Measurements from ENCODE around the gene NMNAT2. TPM values are rescaled to one million over a fixed set of nuclear protein-coding genes. Genes with fewer than 3 reads are reported as not detected.

The NMNAT2 gene
- total RNA-seq, 1 donor from 2014 or later = 0.50 TPM

GRCh38 chr1:183267646-183268431, 150.3 kb downstream of the NMNAT2 start:
- H3K27ac ChIP-seq (ENCODE audit: low read depth, low read length) = peak overlapping the region; percentile 64

GRCh38 chr1:183263886-183264602, 154.1 kb downstream of the NMNAT2 start:
- Mint-ChIP-seq H3K9me3 (ENCODE audit: unreplicated experiment) (no peaks in the 10 kb centered on the region), H3K27me3 (ENCODE audit: low read depth, unreplicated experiment) (peaks cover 6% of the 10 kb centered on the region), H3K4me3 (ENCODE audit: unreplicated experiment) (no peak overlapping the region), H3K27ac (ENCODE audit: unreplicated experiment) (no peak overlapping the region), H3K4me1 (ENCODE audit: low read depth, unreplicated experiment) (peaks cover 10% of the 10 kb centered on the region), H3K36me3 (ENCODE audit: low read depth, unreplicated experiment) (no peaks in the 10 kb centered on the region)
- H3K4me1 ChIP-seq (ENCODE audit: insufficient read depth, low read length) = peaks cover 15% of the 10 kb centered on the region
- H3K9ac ChIP-seq (ENCODE audit: low read length) = no peak overlapping the region
- TF ChIP-seq CTCF (IDR thresholded peaks at IDR 0.05; ENCODE audit: insufficient read depth, low read depth, low read length) (no peak), EZH2 (IDR thresholded peaks at IDR 0.05; ENCODE audit: insufficient read depth, low read length) (no peak)
- no peak overlapping the region for H3K4me2 ChIP-seq (ENCODE audit: low read length)
- H3K36me3 ChIP-seq (ENCODE audit: insufficient read depth, low read length) = no peaks in the 10 kb centered on the region
- FAIRE-seq = no peak
- H3K27me3 ChIP-seq (ENCODE audit: insufficient read depth, low read length) = no peaks in the 10 kb centered on the region
- DNase-seq (ENCODE audit: low read depth) = no peak
- no peak overlapping the region for H3K27ac ChIP-seq (ENCODE audit: low read depth, low read length)
- H3K9me3 ChIP-seq (ENCODE audit: insufficient read depth, low read depth, low read length) = no peaks in the 10 kb centered on the region
- no peaks in the 10 kb centered on the region for H3K79me2 ChIP-seq (ENCODE audit: insufficient read depth, low read length)
- H2AFZ ChIP-seq (ENCODE audit: low read depth, low read length) = no peak overlapping the region
- H4K20me1 ChIP-seq (ENCODE audit: insufficient read depth, low read length) = no peaks in the 10 kb centered on the region
- H3K4me3 ChIP-seq (ENCODE audit: insufficient read depth, low read depth, low read length) = no peak overlapping the region

More at GRCh38 chr1:183267646-183268431, 150.3 kb downstream of the NMNAT2 start:
- no peak overlapping the region for H3K4me3 Mint-ChIP-seq (ENCODE audit: unreplicated experiment)
- no peaks in the 10 kb centered on the region for H3K36me3 ChIP-seq (ENCODE audit: insufficient read depth, low read length)
- peaks cover 6% of the 10 kb centered on the region for H3K27me3 Mint-ChIP-seq (ENCODE audit: low read depth, unreplicated experiment)
- H3K9ac ChIP-seq (ENCODE audit: low read length) = peak overlapping the region; percentile 43
- H3K4me1 ChIP-seq (ENCODE audit: insufficient read depth, low read length) = peaks cover 40% of the 10 kb centered on the region
- no peak overlapping the region for H3K4me3 ChIP-seq (ENCODE audit: insufficient read depth, low read depth, low read length)
- no peaks in the 10 kb centered on the region for H3K9me3 ChIP-seq (ENCODE audit: insufficient read depth, low read depth, low read length)
- H3K79me2 ChIP-seq (ENCODE audit: insufficient read depth, low read length) = no peaks in the 10 kb centered on the region
- H3K4me1 Mint-ChIP-seq (ENCODE audit: low read depth, unreplicated experiment) = peaks cover 18% of the 10 kb centered on the region
- peak overlapping the region; percentile 61 for H3K4me2 ChIP-seq (ENCODE audit: low read length)
- H3K36me3 Mint-ChIP-seq (ENCODE audit: low read depth, unreplicated experiment) = no peaks in the 10 kb centered on the region
- FAIRE-seq = peak; percentile 90
- H3K27ac Mint-ChIP-seq (ENCODE audit: unreplicated experiment) = peak overlapping the region; percentile 93
- no peaks in the 10 kb centered on the region for H3K27me3 ChIP-seq (ENCODE audit: insufficient read depth, low read length)
- no peaks in the 10 kb centered on the region for H3K9me3 Mint-ChIP-seq (ENCODE audit: unreplicated experiment)
- H4K20me1 ChIP-seq (ENCODE audit: insufficient read depth, low read length) = no peaks in the 10 kb centered on the region
- TF ChIP-seq EZH2 (IDR thresholded peaks at IDR 0.05; ENCODE audit: insufficient read depth, low read length) = no peak
- TF ChIP-seq CTCF (IDR thresholded peaks at IDR 0.05; ENCODE audit: insufficient read depth, low read depth, low read length) = no peak
- peak overlapping the region; percentile 40 for H2AFZ ChIP-seq (ENCODE audit: low read depth, low read length)
- DNase-seq (ENCODE audit: low read depth) = peak; percentile 97
